ENCODE results near the gene RASD1. TPM values are rescaled to one million over a fixed set of nuclear protein-coding genes. Genes with fewer than 3 reads are reported as not detected.

The RASD1 gene
- total RNA-seq, 4 donors from 2014 or later, result 25.5 to 79.9 (median 40.6) TPM

GRCh38 chr17:17523731-17524490, 27.7 kb upstream of the RASD1 start:
- intact Hi-C loops (cut with DNase I; ENCODE audit: low total_unique reads), result no loop called here
- no peak overlapping the region for H3K4me3 ChIP-seq (ENCODE audit: low read depth, poor library complexity, severe bottlenecking)
- WGBS, 2 donors, result 91 to 92% methylated on average over 19 of the region's 19 CpGs
- DNase-seq (ENCODE audit: low spot score in 2 of 2), result no peak
- TF ChIP-seq CTCF (IDR thresholded peaks at IDR 0.05) (no peak), POLR2A (IDR thresholded peaks at IDR 0.05) (no peak)

- intact Hi-C loops (cut with DNase I; ENCODE audit: low total_unique reads), result no loop called here
- no peak overlapping the region for H3K4me3 ChIP-seq (ENCODE audit: low read depth, poor library complexity, severe bottlenecking)
- DNase-seq (ENCODE audit: low spot score in 2 of 2), result no peak
- WGBS, 2 donors, result 75 to 79% methylated on average over 14 of the region's 14 CpGs
- TF ChIP-seq POLR2A (IDR thresholded peaks at IDR 0.05) (no peak), CTCF (IDR thresholded peaks at IDR 0.05) (no peak)
These were observed 27.0 kb upstream of the RASD1 start for GRCh38 chr17:17523001-17523730.

- no peak for TF ChIP-seq CTCF (IDR thresholded peaks at IDR 0.05)
- TF ChIP-seq POLR2A (IDR thresholded peaks at IDR 0.05), result no peak
- no peak overlapping the region for H3K4me3 ChIP-seq (ENCODE audit: low read depth, poor library complexity, severe bottlenecking)
- DNase-seq (ENCODE audit: low spot score in 2 of 2), result no peak
- 85 to 87% methylated on average over 19 to 21 of the region's 22 CpGs for WGBS, 2 donors
- intact Hi-C loops (cut with DNase I; ENCODE audit: low total_unique reads), result no loop called here
These were observed 24.5 kb upstream of the RASD1 start for GRCh38 chr17:17520599-17521232.

GRCh38 chr17:17519886-17520285, 23.7 kb upstream of the RASD1 start:
- intact Hi-C loops (cut with DNase I; ENCODE audit: low total_unique reads), result loop anchor here (10.0 kb wide), 1 partner anchor 45 kb away; no protein-coding TSS in a partner anchor
- TF ChIP-seq CTCF (IDR thresholded peaks at IDR 0.05) (no peak), POLR2A (IDR thresholded peaks at IDR 0.05) (no peak)
- DNase-seq (ENCODE audit: low spot score in 2 of 2), result no peak
- no peak overlapping the region for H3K4me3 ChIP-seq (ENCODE audit: low read depth, poor library complexity, severe bottlenecking)
- WGBS, 2 donors, result 92 to 97% methylated on average over 5 to 10 of the region's 10 CpGs

- no peak overlapping the region for H3K4me3 ChIP-seq (ENCODE audit: low read depth, poor library complexity, severe bottlenecking)
- TF ChIP-seq CTCF (IDR thresholded peaks at IDR 0.05), result no peak
- no peak for TF ChIP-seq POLR2A (IDR thresholded peaks at IDR 0.05)
- 88 to 89% methylated on average over 5 of the region's 5 CpGs for WGBS, 2 donors
- intact Hi-C loops (cut with DNase I; ENCODE audit: low total_unique reads), result loop anchor here (10.0 kb wide), 1 partner anchor 46 kb away; no protein-coding TSS in a partner anchor
- no peak for DNase-seq (ENCODE audit: low spot score in 2 of 2)
These were observed 22.8 kb upstream of the RASD1 start for GRCh38 chr17:17518951-17519350.

Measured in lower leg skin (tissue), 4 donors.